Liver (tissue), 3 donors: ENCODE data around the gene TMEM139.

ENCODE experiments used
- CTCF ChIP-seq: fragments of 150-350 bp; IDR thresholded peaks from 2 replicates; pipeline ENCODE4 v1.5.1; 2017; ENCODE audit warnings: improper control_type of control experiment, low read depth, low read length; ENCODE audit not compliant: missing input control
- EGR1 ChIP-seq, 2 donors: IDR thresholded peaks; 2 replicates each; pipeline ENCODE4 v1.6.1; 2016 to 2018; ENCODE audit warnings: antibody characterized with exemption in 2 of 2, low read depth in 2 of 2
- JUND ChIP-seq, 2 donors: IDR thresholded peaks; 2 replicates each; pipeline ENCODE4 v1.6.1; 2016; ENCODE audit warnings: antibody characterized with exemption in 2 of 2
- NR2F2 ChIP-seq: IDR thresholded peaks from 2 replicates; pipeline ENCODE4 v1.6.1; 2016; ENCODE audit warnings: antibody characterized with exemption
- SP1 ChIP-seq: IDR thresholded peaks from 2 replicates; pipeline ENCODE4 v1.6.1; 2018; ENCODE audit warnings: antibody characterized with exemption, mild to moderate bottlenecking
- TF ChIP-seq, protein P1 (sequence below): IDR thresholded peaks from 2 replicates; pipeline ENCODE4 v1.6.1; 2016; ENCODE audit warnings: antibody characterized with exemption
- donor health status: healthy.
- donor health status: healthy.

DNA sequence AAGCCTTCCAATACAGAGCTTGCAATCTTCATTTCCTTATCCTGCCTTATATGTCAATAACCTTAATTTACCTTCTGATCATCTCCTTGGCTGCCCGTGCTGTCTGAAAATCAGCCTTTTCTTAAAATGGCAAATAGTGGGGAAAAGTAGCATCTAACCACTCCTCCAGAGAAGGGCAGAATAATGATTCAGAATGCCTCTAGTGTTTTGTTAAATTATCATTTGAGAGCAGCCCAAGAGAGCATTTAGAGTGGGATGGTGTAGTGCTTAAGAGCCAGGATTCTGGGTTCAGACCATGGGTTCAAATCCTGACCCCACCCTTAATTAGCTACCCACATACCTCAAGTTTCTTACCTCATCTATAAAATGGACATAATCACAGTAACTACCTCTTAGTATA, 4.6 kb upstream of the TMEM139 start:
- TF ChIP-seq SP1 (no peak), CTCF (no peak), NR2F2 (no peak), JUND (IDR thresholded peaks at IDR 0.05) (no peak), EGR1 (IDR thresholded peaks at IDR 0.05; ENCODE audit: low read depth in 2 of 2) (no peak)
- TF ChIP-seq, protein P1, sequence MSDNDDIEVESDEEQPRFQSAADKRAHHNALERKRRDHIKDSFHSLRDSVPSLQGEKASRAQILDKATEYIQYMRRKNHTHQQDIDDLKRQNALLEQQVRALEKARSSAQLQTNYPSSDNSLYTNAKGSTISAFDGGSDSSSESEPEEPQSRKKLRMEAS: no peak
